Measurements from ENCODE around the gene RBM38.

DNA sequence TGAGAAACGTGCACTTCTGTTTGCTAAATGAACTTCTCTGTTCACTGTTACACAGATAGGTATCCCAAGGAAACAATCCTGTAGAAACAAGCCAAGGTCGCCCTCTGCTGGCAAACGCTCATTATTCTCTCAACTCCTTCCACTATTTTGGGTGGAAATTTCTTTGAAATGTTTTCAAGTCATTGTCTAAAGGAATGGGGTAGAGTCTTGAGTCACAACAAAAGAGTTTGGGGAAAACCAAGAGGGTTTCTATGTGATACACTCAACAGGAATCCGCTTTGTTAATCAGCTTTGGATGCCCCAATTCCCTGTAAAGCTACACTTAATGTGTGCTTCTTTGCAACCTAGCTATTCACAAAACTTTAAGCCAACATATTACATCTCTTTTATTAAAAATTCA is 44.7 kb upstream of the RBM38 start:
- peak; percentile 85 for TF ChIP-seq CTCF (conservative IDR thresholded peaks at IDR 0.05; ENCODE audit: low read depth, low read length)
- no peak for TF ChIP-seq POLR2A (IDR thresholded peaks at IDR 0.05; ENCODE audit: low read depth, low read length)

Measured in IMR-90 (cell line).